H1 (cell line): ENCODE data around the gene PBXIP1. TPM values are rescaled to one million over a fixed set of nuclear protein-coding genes. Genes with fewer than 3 reads are reported as not detected.

Experiments
- BACH1 ChIP-seq: IDR thresholded peaks from 2 replicates; pipeline ENCODE4 v1.6.1; 2012; ENCODE audit warnings: low read length, improper control_type of control experiment
- BCL11A ChIP-seq, 2 experiments: IDR thresholded peaks; one replicate each; pipeline ENCODE4 v1.6.1; 2011; ENCODE audit warnings: low read depth in 2 of 2, low read length in 2 of 2, mild to moderate bottlenecking in 2 of 2
- CBX5 ChIP-seq: fragments of 300-800, 300-1000 bp; sonication (generic); IDR thresholded peaks from 2 replicates; pipeline ENCODE4 v1.7.1; 2016; ENCODE audit warnings: antibody characterized with exemption, low read length, low read depth
- CEBPB ChIP-seq: IDR thresholded peaks from 2 replicates; pipeline ENCODE4 v1.6.1; 2012; ENCODE audit warnings: low read depth, low read length
- CHD1 ChIP-seq: IDR thresholded peaks from 2 replicates; pipeline ENCODE4 v1.6.1; 2012; ENCODE audit warnings: low read depth, low read length, improper control_type of control experiment
- CTCF ChIP-seq, 3 experiments: IDR thresholded peaks; 1 replicate in 2 of 3; 2 replicates in 1 of 3; pipeline versions ENCODE4 v1.5.1 to v1.6.1; 2011; ENCODE audit warnings: low read length in 3 of 3, mild to moderate bottlenecking in 3 of 3, inconsistent platforms in 2 of 3, low read depth in 1 of 3, moderate library complexity in 1 of 3; ENCODE audit not compliant: insufficient read depth in 1 of 3; ENCODE audit errors: control extremely low read depth in 1 of 3
- EP300 ChIP-seq, 2 experiments: IDR thresholded peaks; 1 replicate in 1 of 2; 2 replicates in 1 of 2; pipeline ENCODE4 v1.6.1; 2011 to 2012; ENCODE audit warnings: low read depth in 2 of 2, low read length in 2 of 2, mild to moderate bottlenecking in 2 of 2, borderline replicate concordance in 1 of 2, inconsistent platforms in 1 of 2, moderate library complexity in 1 of 2
- GTF2F1 ChIP-seq: IDR thresholded peaks from 2 replicates; pipeline ENCODE4 v1.6.1; 2012; ENCODE audit warnings: low read depth, low read length, improper control_type of control experiment, borderline replicate concordance
- KDM4A ChIP-seq: IDR thresholded peaks from one replicate; pipeline ENCODE4 v1.7.1; 2012; ENCODE audit warnings: low read depth, mild to moderate bottlenecking, moderate library complexity, low read length, inconsistent platforms; ENCODE audit not compliant: severe bottlenecking
- KDM5A ChIP-seq: fragments of 200-600 bp; IDR thresholded peaks from 2 replicates; pipeline ENCODE4 v1.7.1; 2012; ENCODE audit warnings: mild to moderate bottlenecking, low read length, inconsistent platforms, mixed read lengths
- MAFK ChIP-seq: IDR thresholded peaks from 2 replicates; pipeline ENCODE4 v1.6.1; 2012; ENCODE audit warnings: low read depth, mild to moderate bottlenecking, improper control_type of control experiment, low read length
- NRF1 ChIP-seq: IDR thresholded peaks from 2 replicates; pipeline ENCODE4 v1.6.1; 2011; ENCODE audit warnings: mild to moderate bottlenecking, low read depth, low read length, improper control_type of control experiment
- POU5F1 ChIP-seq: IDR thresholded peaks from 2 replicates; pipeline ENCODE4 v1.6.1; 2011; ENCODE audit warnings: low read depth, mild to moderate bottlenecking, low read length, moderate library complexity
- RFX5 ChIP-seq: IDR thresholded peaks from 2 replicates; pipeline ENCODE4 v1.6.1; 2011; ENCODE audit warnings: low read depth, low read length, improper control_type of control experiment, borderline replicate concordance
- RNF2 ChIP-seq: fragments of 200-900, 300-1000 bp; sonication (generic); IDR thresholded peaks from 2 replicates; pipeline ENCODE4 v1.7.1; 2016; ENCODE audit warnings: borderline replicate concordance, low read depth, mild to moderate bottlenecking, antibody characterized with exemption, low read length; ENCODE audit not compliant: poor library complexity, severe bottlenecking; ENCODE audit errors: missing control alignments
- SAP30 ChIP-seq: fragments of 300-600 bp; sonication (generic); IDR thresholded peaks from 2 replicates; pipeline ENCODE4 v1.7.1; 2012; ENCODE audit warnings: low read length, moderate library complexity, mild to moderate bottlenecking, inconsistent platforms; ENCODE audit not compliant: insufficient read depth, insufficient replicate concordance
- SP1 ChIP-seq: IDR thresholded peaks from 2 replicates; pipeline ENCODE4 v1.6.1; 2011; ENCODE audit warnings: low read depth, low read length
- SP4 ChIP-seq: IDR thresholded peaks from 2 replicates; pipeline ENCODE4 v1.6.1; 2012; ENCODE audit warnings: low read length, inconsistent platforms
- polyA plus RNA-seq, 7 experiments: library from polyadenylated mRNA; depleted of rRNA in 3 of 7; stranded (reverse) in 5 of 7; unstranded in 2 of 7; fragments of >200 nt in 5 of 7; fragments of 200-250 nt in 2 of 7; gene quantifications; 1 replicate in 5 of 7; 2 replicates in 1 of 7; 4 replicates in 1 of 7; pipeline versions ENCODE4 v1.2.1 to v1.2.3, GENCODE V29; 2011 to 2013; ENCODE audit warnings: missing spikeins in 2 of 7, mixed read lengths in 2 of 7
- total RNA-seq: library from RNA; stranded (reverse); fragmentation: NEBNext Ultra II Directional; extraction: Animal tissue kit (Norgen Biotek cat#: 25700); gene quantifications from 2 replicates; pipeline ENCODE4 v1.2.1, GENCODE V29; 2021
- TF ChIP-seq, protein P1 (sequence below): IDR thresholded peaks from 2 replicates; pipeline ENCODE4 v1.6.1; 2011; ENCODE audit warnings: low read depth, mild to moderate bottlenecking, low read length; ENCODE audit not compliant: insufficient read depth
- TF ChIP-seq, protein P2 (sequence below): IDR thresholded peaks from 2 replicates; pipeline ENCODE4 v1.6.1; 2012; ENCODE audit warnings: low read length, inconsistent platforms

PBXIP1 gene
- total and polyA plus RNA-seq, 2 of the 8 experiments (the other 6 are each of a cell fraction or from before 2014, with no cell fraction given), result 12.0 to 19.8 TPM

- no peak for TF ChIP-seq CTCF (IDR thresholded peaks at IDR 0.05; ENCODE audit: control extremely low read depth in 1 of 3, insufficient read depth in 1 of 3, low read depth in 1 of 3, low read length in 3 of 3)
- TF ChIP-seq, protein P1, sequence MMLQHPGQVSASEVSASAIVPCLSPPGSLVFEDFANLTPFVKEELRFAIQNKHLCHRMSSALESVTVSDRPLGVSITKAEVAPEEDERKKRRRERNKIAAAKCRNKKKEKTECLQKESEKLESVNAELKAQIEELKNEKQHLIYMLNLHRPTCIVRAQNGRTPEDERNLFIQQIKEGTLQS, result no peak
- TF ChIP-seq MAFK, result no peak
- no peak for TF ChIP-seq BCL11A (IDR thresholded peaks at IDR 0.05; ENCODE audit: low read depth in 2 of 2, low read length in 2 of 2)
- TF ChIP-seq, protein P2, sequence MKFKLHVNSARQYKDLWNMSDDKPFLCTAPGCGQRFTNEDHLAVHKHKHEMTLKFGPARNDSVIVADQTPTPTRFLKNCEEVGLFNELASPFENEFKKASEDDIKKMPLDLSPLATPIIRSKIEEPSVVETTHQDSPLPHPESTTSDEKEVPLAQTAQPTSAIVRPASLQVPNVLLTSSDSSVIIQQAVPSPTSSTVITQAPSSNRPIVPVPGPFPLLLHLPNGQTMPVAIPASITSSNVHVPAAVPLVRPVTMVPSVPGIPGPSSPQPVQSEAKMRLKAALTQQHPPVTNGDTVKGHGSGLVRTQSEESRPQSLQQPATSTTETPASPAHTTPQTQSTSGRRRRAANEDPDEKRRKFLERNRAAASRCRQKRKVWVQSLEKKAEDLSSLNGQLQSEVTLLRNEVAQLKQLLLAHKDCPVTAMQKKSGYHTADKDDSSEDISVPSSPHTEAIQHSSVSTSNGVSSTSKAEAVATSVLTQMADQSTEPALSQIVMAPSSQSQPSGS, result no peak
- TF ChIP-seq GTF2F1, result no peak
- TF ChIP-seq CHD1, result no peak
- no peak for TF ChIP-seq KDM4A
- TF ChIP-seq KDM5A, result no peak
- no peak for TF ChIP-seq SAP30
- TF ChIP-seq POU5F1, result no peak
- no peak for TF ChIP-seq BACH1
- no peak for TF ChIP-seq RNF2
- peak; percentile 91 for TF ChIP-seq NRF1
- no peak; the same call in 1 of the 2 replicates for TF ChIP-seq RFX5
- no peak for TF ChIP-seq SP1
- TF ChIP-seq EP300 (IDR thresholded peaks at IDR 0.05; ENCODE audit: borderline replicate concordance in 1 of 2, low read depth in 2 of 2, low read length in 2 of 2), result no peak
- TF ChIP-seq SP4, result peak; percentile 77; the same call in 1 of the 2 replicates
- TF ChIP-seq CEBPB, result no peak
- no peak for TF ChIP-seq CBX5
Measured at GRCh38 chr1:154974808-154975408, 19.0 kb upstream of the PBXIP1 start (continued).
